Measurements from ENCODE around the gene PTPRN2. TPM values are rescaled to one million over a fixed set of nuclear protein-coding genes. Genes with fewer than 3 reads are reported as not detected.

Gene PTPRN2
- total and polyA plus RNA-seq, 7 donors, result 3.2 to 7.1 (median 5.5) TPM

- H3K36me3 ChIP-seq, result no peaks in the 10 kb centered on the region
- H3K27ac ChIP-seq, result no peak overlapping the region
- H3K27me3 ChIP-seq, result no peaks in the 10 kb centered on the region
- H3K4me3 ChIP-seq, result no peak overlapping the region
- DNase-seq, result no peak
- 86 to 90% methylated on average over 14 of the region's 14 CpGs for WGBS, 2 donors
- peaks cover 0 to 2% (median under 1%) of the 10 kb centered on the region in 4 donors for H3K9me3 ChIP-seq
- H3K4me1 ChIP-seq, result no peaks in the 10 kb centered on the region
- TF ChIP-seq CTCF (IDR thresholded peaks at IDR 0.05), result no peak
- no peak for TF ChIP-seq EP300 (IDR thresholded peaks at IDR 0.05)
- TF ChIP-seq POLR2AphosphoS5 (IDR thresholded peaks at IDR 0.05), result no peak
- no peak for TF ChIP-seq POLR2A (IDR thresholded peaks at IDR 0.05)
- intact Hi-C loops (cut with DNase I), result no loop called here
These were observed 285.2 kb downstream of the PTPRN2 start for GRCh38 chr7:158302274-158303070.

- intact Hi-C loops (cut with DNase I), result no loop called here
- 73 to 79% methylated on average over 10 of the region's 10 CpGs for WGBS, 2 donors
- TF ChIP-seq EP300 (IDR thresholded peaks at IDR 0.05) (no peak), POLR2A (IDR thresholded peaks at IDR 0.05) (no peak), CTCF (IDR thresholded peaks at IDR 0.05) (no peak), POLR2AphosphoS5 (IDR thresholded peaks at IDR 0.05) (no peak)
- H3K27me3 ChIP-seq, result no peaks in the 10 kb centered on the region
- H3K4me1 ChIP-seq, result no peaks in the 10 kb centered on the region
- DNase-seq, result no peak
- H3K9me3 ChIP-seq, result no peaks in the 10 kb centered on the region
- H3K36me3 ChIP-seq, result no peaks in the 10 kb centered on the region
- H3K4me3 ChIP-seq, result no peak overlapping the region
- no peak overlapping the region for H3K27ac ChIP-seq
These were observed 286.4 kb downstream of the PTPRN2 start for GRCh38 chr7:158301207-158301606.

- Histone ChIP-seq H3K4me1 (no peaks in the 10 kb centered on the region), H3K9me3 (no peaks in the 10 kb centered on the region), H3K27ac (no peak overlapping the region), H3K4me3 (no peak overlapping the region), H3K27me3 (no peaks in the 10 kb centered on the region), H3K36me3 (no peaks in the 10 kb centered on the region)
- 85 to 88% methylated on average over 16 of the region's 16 CpGs for WGBS, 2 donors
- no peak for TF ChIP-seq POLR2A (IDR thresholded peaks at IDR 0.05)
- TF ChIP-seq CTCF (IDR thresholded peaks at IDR 0.05), result no peak
- TF ChIP-seq POLR2AphosphoS5 (IDR thresholded peaks at IDR 0.05), result no peak
- TF ChIP-seq EP300 (IDR thresholded peaks at IDR 0.05), result no peak
- DNase-seq, result no peak
- intact Hi-C loops (cut with DNase I), result no loop called here
These were observed 287.2 kb downstream of the PTPRN2 start for GRCh38 chr7:158300427-158300826.

GRCh38 chr7:158299607-158300006 is 288.0 kb downstream of the PTPRN2 start:
- no peak for TF ChIP-seq POLR2AphosphoS5 (IDR thresholded peaks at IDR 0.05)
- no peak for TF ChIP-seq CTCF (IDR thresholded peaks at IDR 0.05)
- TF ChIP-seq EP300 (IDR thresholded peaks at IDR 0.05), result no peak
- TF ChIP-seq POLR2A (IDR thresholded peaks at IDR 0.05), result no peak
- no peaks in the 10 kb centered on the region for H3K27me3 ChIP-seq
- no peak overlapping the region for H3K4me3 ChIP-seq
- no peaks in the 10 kb centered on the region for H3K9me3 ChIP-seq
- H3K36me3 ChIP-seq, result no peaks in the 10 kb centered on the region
- 72 to 77% methylated on average over 4 of the region's 4 CpGs for WGBS, 2 donors
- no peak overlapping the region for H3K27ac ChIP-seq
- intact Hi-C loops (cut with DNase I), result no loop called here
- no peaks in the 10 kb centered on the region for H3K4me1 ChIP-seq
- no peak for DNase-seq

GRCh38 chr7:158296798-158297104 is 290.9 kb downstream of the PTPRN2 start:
- no peaks in the 10 kb centered on the region for H3K9me3 ChIP-seq
- no peak for DNase-seq
- H3K27ac ChIP-seq, result no peak overlapping the region
- 92 to 95% methylated on average over 7 of the region's 7 CpGs for WGBS, 2 donors
- no peaks in the 10 kb centered on the region for H3K4me1 ChIP-seq
- H3K36me3 ChIP-seq, result no peaks in the 10 kb centered on the region
- no peak overlapping the region for H3K4me3 ChIP-seq
- no peaks in the 10 kb centered on the region for H3K27me3 ChIP-seq
- TF ChIP-seq EP300 (IDR thresholded peaks at IDR 0.05) (no peak), POLR2A (IDR thresholded peaks at IDR 0.05) (no peak), POLR2AphosphoS5 (IDR thresholded peaks at IDR 0.05) (no peak), CTCF (IDR thresholded peaks at IDR 0.05) (no peak)
- intact Hi-C loops (cut with DNase I), result no loop called here

All from sigmoid colon (tissue), 7 donors.